NCI-H2029 treated with DMSO at 0.1 percent for 48 hours (cell line): ENCODE measurements around the gene LENG1.

Source experiments
- DNase-seq: peaks from one replicate; lab custom pipeline; 2025; lab: John Stamatoyannopoulos, UW

The LENG1 gene

DNA sequence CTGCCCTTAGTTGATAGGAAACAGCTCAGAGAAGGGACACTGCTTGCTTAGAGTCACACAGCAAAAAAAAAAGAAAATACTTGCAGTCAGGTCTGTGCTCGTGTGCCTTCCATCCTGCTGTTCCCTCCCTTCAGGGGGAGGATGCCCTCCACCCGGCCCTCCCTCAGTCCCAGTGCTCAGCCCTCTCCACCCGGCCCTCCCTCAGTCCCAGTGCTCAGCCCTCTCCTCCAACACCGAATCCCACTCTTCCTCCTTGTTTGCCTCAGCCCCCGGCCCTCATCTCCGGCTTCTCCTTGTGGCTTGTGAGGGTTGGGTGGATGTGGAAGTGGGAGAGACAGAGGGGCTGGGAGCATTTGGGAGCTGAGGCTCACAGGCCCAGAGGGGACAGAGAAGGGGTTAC, 49.9 kb downstream of the LENG1 start:
- DNase-seq = no peak

DNA sequence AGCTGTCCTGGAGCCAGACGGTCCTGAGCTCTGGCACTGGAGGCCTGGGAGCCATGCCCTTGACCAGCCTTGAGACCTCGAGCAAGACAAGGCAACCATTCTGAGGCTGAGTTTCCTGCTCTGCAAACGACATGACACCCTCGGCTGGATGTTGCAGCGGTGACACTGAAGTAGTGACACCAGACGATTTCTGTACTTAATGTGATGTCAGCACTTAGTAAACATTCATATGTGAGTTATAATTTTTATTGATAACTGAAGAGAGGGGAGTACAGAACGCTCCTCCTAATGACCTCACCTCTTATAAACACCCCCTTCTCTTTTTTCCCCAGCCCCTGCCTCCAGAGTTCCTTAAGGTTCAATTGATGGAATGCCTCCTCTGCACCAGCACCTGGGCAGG, 51.0 kb downstream of the LENG1 start:
- DNase-seq = no peak

DNA sequence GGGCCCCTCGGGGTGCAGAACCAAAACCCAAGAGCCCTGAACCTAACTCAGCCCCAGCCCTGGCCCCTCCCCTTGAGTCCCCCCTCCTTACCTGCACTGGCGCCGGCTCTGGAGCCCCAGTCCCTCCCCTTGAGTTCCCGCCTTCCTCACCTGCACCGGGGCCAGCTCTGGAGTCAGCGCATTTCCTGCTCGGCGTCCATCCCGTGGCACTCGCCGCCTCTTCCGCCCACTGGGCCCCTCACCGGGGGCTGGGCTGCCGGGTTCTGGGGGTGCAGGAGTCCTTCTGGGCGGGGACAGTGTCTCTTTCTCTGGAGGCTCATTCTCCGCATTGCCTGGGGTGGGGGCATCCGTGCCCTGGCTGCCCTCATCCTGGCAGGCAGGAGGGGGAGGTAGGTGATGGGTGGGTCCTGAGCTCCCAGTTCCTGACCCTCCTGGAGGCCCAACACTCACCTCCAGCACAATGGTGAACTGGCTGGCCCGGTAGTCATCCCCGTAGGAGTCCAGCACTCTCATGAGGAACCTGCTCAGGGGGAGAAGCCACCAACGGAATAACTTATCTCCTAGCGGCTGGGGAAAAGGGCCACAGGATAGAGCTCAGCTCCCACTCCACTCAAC, 51.5 kb downstream of the LENG1 start:
- no peak for DNase-seq

DNA sequence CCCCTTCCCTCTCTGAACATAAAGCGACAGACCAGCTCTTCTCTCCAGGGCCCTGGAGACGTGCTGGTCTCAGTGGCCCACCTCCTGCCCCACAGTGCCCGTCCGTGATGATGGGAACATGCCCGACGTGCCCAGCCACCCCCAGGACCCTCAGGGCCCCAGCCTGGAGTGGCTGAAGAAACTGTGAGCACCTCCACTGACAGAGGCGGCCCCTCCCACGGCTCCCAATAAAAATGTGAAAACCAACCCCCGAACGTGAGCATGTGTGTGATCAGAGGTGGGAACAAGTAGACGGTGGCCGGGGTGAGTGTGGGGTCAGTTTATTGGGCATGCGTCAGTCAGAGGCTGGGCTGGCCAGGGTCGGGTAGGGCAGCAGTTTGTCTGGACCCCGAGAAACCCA, 52.8 kb downstream of the LENG1 start:
- DNase-seq = no peak

DNA sequence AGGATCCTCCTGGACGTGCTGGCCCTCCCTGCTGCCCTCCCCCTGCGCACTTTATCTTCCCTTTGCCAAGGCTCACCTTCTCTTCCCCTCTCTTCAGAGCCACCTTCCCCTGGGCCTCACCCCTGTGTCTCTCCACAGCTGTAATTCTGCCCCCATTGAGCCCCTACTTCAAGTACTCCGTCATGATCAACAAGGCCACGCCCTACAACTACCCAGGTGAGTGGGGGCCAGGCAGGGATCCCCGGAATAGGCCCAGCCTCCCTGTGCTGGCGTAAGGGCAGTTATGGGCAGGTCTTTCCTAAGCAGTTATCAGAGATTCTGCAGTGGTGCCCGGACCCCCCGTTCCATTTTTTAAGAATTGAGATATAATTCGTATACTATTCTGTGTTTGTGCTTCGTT, 53.7 kb downstream of the LENG1 start:
- DNase-seq = no peak
